ENCODE results near the gene APOB. TPM values are rescaled to one million over a fixed set of nuclear protein-coding genes. Genes with fewer than 3 reads are reported as not detected.

Gene APOB
- total and polyA plus RNA-seq, 2 of the 8 experiments (the other 6 are each of a cell fraction or from before 2014, with no cell fraction given), result 0.15 to 0.61 TPM

DNA sequence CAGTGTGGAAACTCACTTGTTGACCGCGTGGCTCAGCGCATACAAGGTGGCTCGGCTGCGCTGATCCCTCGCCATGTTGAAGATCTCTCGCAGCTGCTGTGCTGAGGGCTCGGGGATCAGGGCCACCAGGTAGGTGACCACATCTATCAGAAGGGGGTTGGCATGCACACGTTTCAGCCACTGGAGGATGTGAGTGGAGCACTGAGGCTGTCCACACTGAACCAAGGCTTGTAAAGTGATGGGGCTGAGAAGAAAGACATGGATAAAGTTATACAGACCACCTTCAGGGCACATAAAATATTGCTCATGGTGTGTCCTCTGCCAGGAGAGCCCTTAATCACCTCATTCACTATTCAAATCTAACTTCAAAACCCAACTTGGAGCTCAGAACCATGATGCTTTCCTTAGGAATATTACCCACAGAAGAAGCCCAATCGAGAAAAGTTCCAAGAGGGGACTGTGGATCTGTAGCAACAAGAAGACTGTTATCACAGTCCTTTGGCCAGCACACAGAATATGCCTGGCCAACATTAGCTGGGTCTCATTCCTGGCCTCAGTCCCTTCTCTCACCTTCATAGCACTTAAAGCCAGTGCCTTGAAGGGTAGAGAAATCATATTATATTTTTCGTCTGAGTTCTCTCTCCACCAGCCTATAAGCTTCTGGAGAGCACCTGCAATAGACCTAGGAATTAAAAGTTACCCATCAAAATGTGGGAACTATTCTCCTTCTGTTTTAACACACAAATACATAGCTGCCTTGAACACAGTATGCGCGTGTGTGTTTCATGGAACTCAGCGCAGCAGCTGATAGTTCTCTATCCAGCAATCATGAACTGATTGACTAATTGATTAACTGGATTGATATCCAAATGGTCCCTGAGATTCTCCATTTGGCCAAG is 11.3 kb downstream of the APOB start:
- Histone ChIP-seq H3K36me3 (ENCODE audit: control insufficient read depth in 2 of 4, insufficient read depth in 4 of 4, low read length in 3 of 4) (no peaks in the 10 kb centered on the region), H3K4me1 (replicated peaks in 1 of 4; ENCODE audit: control insufficient read depth in 3 of 4, insufficient read depth in 4 of 4, low read length in 3 of 4) (no peaks in the 10 kb centered on the region), H2BK15ac (ENCODE audit: low read length) (no peak overlapping the region), H3K9me3 (ENCODE audit: insufficient read depth in 2 of 2, low read depth in 1 of 2, low read length in 1 of 2) (no peaks in the 10 kb centered on the region), H2BK12ac (ENCODE audit: low read depth, low read length) (no peak overlapping the region), H4K20me1 (replicated peaks in 1 of 2; ENCODE audit: control insufficient read depth in 1 of 2, insufficient read depth in 2 of 2, low read length in 2 of 2) (no peaks in the 10 kb centered on the region), H3K79me2 (ENCODE audit: control insufficient read depth in 1 of 2, insufficient read depth in 2 of 2, low read length in 2 of 2) (no peaks in the 10 kb centered on the region), H3K4ac (replicated peaks; ENCODE audit: insufficient read length, low read depth, low read length) (no peak overlapping the region), H3K79me1 (ENCODE audit: low read depth, low read length) (no peaks in the 10 kb centered on the region), H4K91ac (replicated peaks; ENCODE audit: insufficient read length, low read length) (no peak overlapping the region), H3K18ac (ENCODE audit: extremely low read depth, low read length) (no peak overlapping the region), H3K27ac (ENCODE audit: low read depth, low read length) (no peak overlapping the region), H4K8ac (ENCODE audit: extremely low read depth, insufficient read depth, low read length) (no peak overlapping the region), H3K23me2 (ENCODE audit: low read depth, low read length) (no peaks in the 10 kb centered on the region; the same call in 1 of the 2 replicates), H3K4me2 (ENCODE audit: insufficient read depth in 1 of 2, low read depth in 2 of 2, low read length in 2 of 2) (no peak overlapping the region), H3K14ac (ENCODE audit: insufficient read length) (no peak overlapping the region), H3K23ac (ENCODE audit: insufficient read length) (no peak overlapping the region), H3K9ac (replicated peaks in 1 of 4; ENCODE audit: extremely low read depth in 1 of 4, low read depth in 3 of 4, low read length in 3 of 4) (no peak overlapping the region), H3K56ac (replicated peaks; ENCODE audit: insufficient read length, low read depth, low read length) (no peak overlapping the region), H2BK120ac (replicated peaks; ENCODE audit: low read depth, low read length) (no peak overlapping the region), H3K27me3 (replicated peaks in 1 of 4; ENCODE audit: control insufficient read depth in 3 of 4, extremely low read depth in 1 of 4, insufficient read depth in 3 of 4, low read length in 3 of 4) (no peaks in the 10 kb centered on the region), H2BK20ac (ENCODE audit: low read length) (no peak overlapping the region), H4K5ac (ENCODE audit: insufficient read length, low read depth, low read length) (no peak overlapping the region), H2BK5ac (ENCODE audit: low read depth, low read length) (no peak overlapping the region), H3K4me3 (ENCODE audit: extremely low read depth in 1 of 4, insufficient read depth in 2 of 4, low read depth in 3 of 4, low read length in 4 of 4) (no peak overlapping the region), H2AK5ac (ENCODE audit: low read depth, low read length) (no peak overlapping the region), H2AFZ (ENCODE audit: low read length) (no peak overlapping the region)
- TF ChIP-seq NANOG (IDR thresholded peaks at IDR 0.05; ENCODE audit: insufficient read depth, low read depth, low read length, poor library complexity, severe bottlenecking), result no peak
- TF ChIP-seq EGR1 (IDR thresholded peaks at IDR 0.05; ENCODE audit: borderline replicate concordance, low read depth, low read length), result no peak
- TF ChIP-seq TCF12 (IDR thresholded peaks at IDR 0.05; ENCODE audit: low read depth, low read length), result no peak
- no peak for TF ChIP-seq CREB1 (IDR thresholded peaks at IDR 0.05)
- TF ChIP-seq KDM4A (IDR thresholded peaks at IDR 0.05; ENCODE audit: low read depth, low read length, severe bottlenecking), result no peak
- TF ChIP-seq, protein P1, sequence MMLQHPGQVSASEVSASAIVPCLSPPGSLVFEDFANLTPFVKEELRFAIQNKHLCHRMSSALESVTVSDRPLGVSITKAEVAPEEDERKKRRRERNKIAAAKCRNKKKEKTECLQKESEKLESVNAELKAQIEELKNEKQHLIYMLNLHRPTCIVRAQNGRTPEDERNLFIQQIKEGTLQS (IDR thresholded peaks at IDR 0.05; ENCODE audit: insufficient read depth, low read depth, low read length), result no peak
- TF ChIP-seq JUND (IDR thresholded peaks at IDR 0.05; ENCODE audit: low read length), result no peak
- TF ChIP-seq GABPA (IDR thresholded peaks at IDR 0.05; ENCODE audit: borderline replicate concordance, insufficient read depth, low read length), result no peak
- no peak for TF ChIP-seq PHF8 (conservative IDR thresholded peaks at IDR 0.05; ENCODE audit: low read depth, low read length)
- TF ChIP-seq MAFK (IDR thresholded peaks at IDR 0.05; ENCODE audit: low read depth, low read length), result no peak
- POLR2A ChIA-PET (ENCODE audit: partially characterized antibody), result no interaction called here
- 92% methylated on average over 14 of the region's 14 CpGs; no CpG with 5 or more reads in 1 of the 2 experiments for WGBS, 2 experiments (ENCODE audit: extremely low coverage in 1 of 2, insufficient coverage in 1 of 2, insufficient read length in 1 of 2, insufficient replicate concordance in 2 of 2, low coverage in 1 of 2, low lambda C conversion rate in 2 of 2, missing lambda C conversion rate in 1 of 2)
- FAIRE-seq (no peak), DNase-seq (ENCODE audit: low read depth in 1 of 2, low spot score in 2 of 2) (no peak)
- CTCF ChIA-PET (ENCODE audit: partially characterized antibody), result interaction anchor here (0.5 to 2.5 kb wide), 16 partner anchors 9 to 433 kb away, joined by 3 to 14 read pairs (median 3); partner anchors contain the start of gene APOB

Measured in H1 (cell line).